ENCODE data around the gene NELL2.

The NELL2 gene

DNA sequence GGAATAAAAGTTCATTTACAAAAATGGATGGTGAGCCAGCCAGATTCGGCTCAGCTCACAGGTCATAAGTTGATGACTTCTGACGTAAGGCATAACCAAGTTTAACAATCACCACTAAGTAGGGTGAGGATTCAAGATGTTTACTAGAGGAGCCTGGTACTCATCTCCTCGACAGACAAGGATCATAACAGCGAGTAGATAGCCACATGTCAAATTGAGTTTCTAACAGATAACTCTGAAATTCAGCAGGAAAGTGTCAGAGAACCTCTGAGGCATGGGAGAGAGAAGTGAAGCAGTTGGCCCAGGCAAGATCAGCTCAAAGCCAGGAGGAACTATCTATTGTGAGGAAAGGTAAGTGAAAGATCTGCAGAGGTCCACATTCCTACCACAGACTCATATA, 208.7 kb downstream of the NELL2 start:
- Mint-ChIP-seq H3K27ac (no peak overlapping the region), H3K9me3 (peaks cover 25% of the 10 kb centered on the region), H3K4me3 (no peak overlapping the region), H3K27me3 (ENCODE audit: low read depth) (no peaks in the 10 kb centered on the region), H3K36me3 (ENCODE audit: low read depth) (peaks cover 1% of the 10 kb centered on the region), H3K4me1 (ENCODE audit: low read depth) (no peaks in the 10 kb centered on the region)

DNA sequence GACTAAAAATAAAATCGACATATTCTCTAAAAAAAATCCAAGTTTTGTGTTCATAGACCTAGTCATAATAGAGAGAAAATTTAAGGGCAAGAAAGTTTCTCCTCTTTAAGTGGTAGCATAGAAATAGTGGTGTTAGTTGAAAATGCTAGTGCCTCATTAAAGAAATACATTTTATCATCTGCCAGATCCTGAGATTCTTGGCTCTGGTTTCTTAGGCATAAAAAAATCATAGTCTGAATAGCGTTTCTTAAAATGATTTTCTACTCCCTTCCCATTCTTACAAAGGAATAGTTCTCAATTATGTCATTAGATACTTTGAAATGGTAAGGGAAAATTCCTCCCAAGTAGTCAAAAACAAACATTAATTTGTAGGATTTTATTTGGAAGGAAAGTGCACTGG, 212.8 kb downstream of the NELL2 start:
- Mint-ChIP-seq H3K4me3 (no peak overlapping the region), H3K36me3 (ENCODE audit: low read depth) (no peaks in the 10 kb centered on the region), H3K4me1 (ENCODE audit: low read depth) (no peaks in the 10 kb centered on the region), H3K27me3 (ENCODE audit: low read depth) (no peaks in the 10 kb centered on the region), H3K9me3 (peaks cover 3% of the 10 kb centered on the region), H3K27ac (no peak overlapping the region)

DNA sequence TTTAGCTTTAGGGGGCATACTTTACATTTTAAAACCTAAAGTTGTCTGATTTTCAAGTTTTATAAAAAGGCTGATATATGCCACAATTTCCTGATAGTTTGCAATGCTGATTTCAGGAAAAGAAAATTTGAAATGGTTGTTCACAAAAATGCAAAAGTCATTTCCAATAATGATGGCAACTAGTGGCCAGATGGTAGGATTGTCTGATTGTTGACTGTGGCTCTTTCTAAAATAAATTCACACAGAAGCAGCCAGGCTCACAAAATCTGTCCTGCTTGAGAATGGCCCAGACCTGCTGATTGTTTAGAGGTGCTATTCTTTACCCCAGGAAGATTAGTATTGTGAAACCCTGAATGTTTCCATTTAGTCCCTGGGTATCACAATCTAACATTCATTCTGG, 220.3 kb downstream of the NELL2 start:
- no peaks in the 10 kb centered on the region for H3K4me1 Mint-ChIP-seq (ENCODE audit: low read depth)
- H3K36me3 Mint-ChIP-seq (ENCODE audit: low read depth) = no peaks in the 10 kb centered on the region
- H3K27ac Mint-ChIP-seq = no peak overlapping the region
- no peak overlapping the region for H3K4me3 Mint-ChIP-seq
- H3K9me3 Mint-ChIP-seq = no peaks in the 10 kb centered on the region
- no peaks in the 10 kb centered on the region for H3K27me3 Mint-ChIP-seq (ENCODE audit: low read depth)

DNA sequence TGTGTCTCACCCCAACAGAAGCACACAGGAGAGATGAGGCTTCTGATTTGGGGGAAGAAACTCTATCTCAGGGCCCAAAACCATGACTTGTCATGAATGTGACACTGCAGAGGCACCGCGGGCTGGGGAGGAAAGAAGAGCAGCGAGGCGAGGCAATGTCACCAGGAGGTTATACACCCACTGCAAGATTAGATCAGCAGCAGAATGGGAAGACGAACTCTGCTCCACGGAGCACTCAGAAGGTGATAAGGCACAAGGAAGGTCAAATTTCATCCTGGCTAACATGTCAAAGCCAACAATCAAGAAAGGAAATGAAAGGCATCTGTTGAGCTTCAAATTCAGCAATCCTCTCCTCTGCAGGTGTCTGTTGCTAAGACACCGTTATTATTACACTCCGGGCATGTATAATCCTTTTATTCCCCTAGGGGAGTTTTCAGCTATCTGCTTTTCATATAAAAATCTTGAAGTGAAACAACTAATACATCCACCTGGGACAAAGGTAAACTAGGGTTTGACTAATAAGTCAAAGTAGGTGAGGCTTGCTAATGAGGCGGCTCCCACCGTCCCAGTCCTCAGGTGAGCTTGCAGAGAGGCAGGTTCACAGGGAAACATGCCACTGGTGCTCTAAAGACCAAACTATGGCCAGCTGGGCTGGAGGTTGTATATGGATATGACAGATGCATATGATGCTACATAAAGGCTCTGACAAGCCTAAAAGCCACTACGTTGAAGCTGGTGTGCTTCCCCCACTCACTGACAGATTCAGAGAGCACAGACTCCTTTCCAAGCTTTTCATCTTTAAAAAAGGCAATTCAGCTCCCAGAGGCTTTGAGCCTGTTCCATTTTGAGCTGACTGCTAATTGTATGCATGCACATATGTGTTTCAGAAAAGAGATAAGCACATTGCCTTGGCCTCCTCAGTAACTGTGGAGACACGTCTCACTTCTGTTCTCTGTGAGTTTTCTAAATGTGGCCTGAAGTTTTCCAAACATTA, 221.2 kb downstream of the NELL2 start:
- Mint-ChIP-seq H3K27ac (no peak overlapping the region), H3K4me1 (ENCODE audit: low read depth) (no peaks in the 10 kb centered on the region), H3K9me3 (no peaks in the 10 kb centered on the region), H3K36me3 (ENCODE audit: low read depth) (no peaks in the 10 kb centered on the region), H3K4me3 (no peak overlapping the region), H3K27me3 (ENCODE audit: low read depth) (no peaks in the 10 kb centered on the region)

DNA sequence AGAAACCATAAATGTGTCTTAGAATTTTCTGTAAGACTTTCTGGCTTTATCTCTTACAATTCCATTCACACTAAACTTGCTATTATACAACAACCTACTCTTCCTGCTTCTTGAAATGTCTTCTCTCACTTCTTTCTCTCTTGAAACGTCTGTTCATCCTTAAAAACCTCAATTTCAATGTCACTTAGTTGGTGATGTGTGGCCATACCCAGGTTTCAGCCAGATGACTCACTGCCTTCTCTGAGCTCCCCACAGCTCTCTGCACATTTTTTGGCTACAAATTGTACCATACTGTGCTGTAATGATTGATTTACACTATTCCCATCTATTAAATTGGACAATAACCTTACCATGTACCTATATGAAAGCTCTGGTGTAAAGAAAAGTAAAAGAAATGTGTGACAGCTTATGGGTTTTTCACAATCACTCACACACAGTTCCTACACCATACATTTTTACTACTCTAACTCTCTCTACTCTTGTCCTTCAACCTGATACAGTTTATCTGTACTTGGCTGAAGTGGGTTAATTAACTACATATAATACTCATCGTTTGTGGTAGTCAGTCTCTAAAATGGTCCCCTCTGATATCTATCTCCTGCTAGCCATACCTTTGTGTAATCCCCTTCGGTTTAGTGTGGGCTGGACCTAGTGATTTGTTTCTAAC, 222.1 kb downstream of the NELL2 start:
- H3K9me3 Mint-ChIP-seq = no peaks in the 10 kb centered on the region

DNA sequence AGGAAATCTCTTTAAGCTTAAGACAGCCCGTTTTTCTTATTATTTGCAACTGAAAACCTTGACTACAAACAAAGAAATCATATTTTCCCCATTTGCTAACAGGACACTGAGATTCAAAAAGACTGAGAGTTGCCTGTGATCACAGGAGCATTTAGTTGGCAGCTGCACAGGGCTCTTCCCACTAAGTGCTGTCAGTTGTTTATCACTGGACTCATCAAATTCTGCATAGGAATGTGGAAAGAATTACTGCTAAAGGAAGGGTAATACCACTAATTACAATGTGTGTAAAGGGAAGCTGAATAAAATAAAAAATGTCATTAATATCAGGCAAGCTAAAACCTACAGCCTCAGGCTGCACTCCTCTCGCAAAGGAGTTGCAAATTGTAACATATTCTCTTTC, 226.4 kb downstream of the NELL2 start:
- Mint-ChIP-seq H3K27ac (no peak overlapping the region), H3K27me3 (ENCODE audit: low read depth) (no peaks in the 10 kb centered on the region), H3K4me3 (no peak overlapping the region), H3K36me3 (ENCODE audit: low read depth) (no peaks in the 10 kb centered on the region), H3K4me1 (ENCODE audit: low read depth) (no peaks in the 10 kb centered on the region), H3K9me3 (no peaks in the 10 kb centered on the region)

More for the DNA sequence above, 222.1 kb downstream of the NELL2 start:
- no peaks in the 10 kb centered on the region for H3K36me3 Mint-ChIP-seq (ENCODE audit: low read depth)
- no peaks in the 10 kb centered on the region for H3K4me1 Mint-ChIP-seq (ENCODE audit: low read depth)
- no peak overlapping the region for H3K27ac Mint-ChIP-seq
- no peaks in the 10 kb centered on the region for H3K27me3 Mint-ChIP-seq (ENCODE audit: low read depth)
- no peak overlapping the region for H3K4me3 Mint-ChIP-seq

DNA sequence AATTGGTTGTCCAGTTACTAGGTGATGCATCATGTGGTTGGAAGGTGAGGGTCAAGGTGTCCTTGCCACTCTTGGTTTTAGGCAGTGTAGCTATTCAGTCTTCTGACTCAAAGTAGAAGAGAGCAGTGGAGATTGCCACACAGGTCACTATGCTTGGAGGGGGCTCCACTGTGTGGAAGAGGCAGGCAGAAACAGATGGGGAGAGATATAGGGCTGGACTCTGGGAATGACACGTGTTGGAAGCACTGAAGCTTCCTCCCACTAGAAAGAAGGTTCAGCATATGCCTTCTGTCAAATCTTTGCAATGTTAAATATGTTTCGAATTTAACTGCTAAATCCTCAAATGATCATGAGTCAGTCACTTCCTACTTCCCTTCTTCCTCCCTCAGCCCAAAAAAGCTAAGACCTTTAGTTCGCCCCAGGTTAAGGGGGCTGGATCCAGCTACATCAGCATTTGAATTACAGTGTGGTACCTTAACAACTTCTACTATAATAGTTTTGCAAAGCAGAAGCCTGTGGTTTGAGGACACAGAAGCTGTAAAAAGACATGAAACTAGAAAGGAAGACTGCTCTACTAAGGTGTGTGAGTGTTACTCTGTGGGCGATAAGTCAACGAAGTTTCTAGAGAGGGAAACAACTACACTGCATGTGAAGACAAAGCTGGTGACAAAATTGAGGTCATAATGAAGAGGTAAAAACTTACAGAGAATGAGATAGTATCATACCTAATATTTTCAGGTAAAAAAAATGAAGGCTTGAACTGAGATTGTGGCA, 228.0 kb downstream of the NELL2 start:
- H3K4me1 Mint-ChIP-seq (ENCODE audit: low read depth) = no peaks in the 10 kb centered on the region

DNA sequence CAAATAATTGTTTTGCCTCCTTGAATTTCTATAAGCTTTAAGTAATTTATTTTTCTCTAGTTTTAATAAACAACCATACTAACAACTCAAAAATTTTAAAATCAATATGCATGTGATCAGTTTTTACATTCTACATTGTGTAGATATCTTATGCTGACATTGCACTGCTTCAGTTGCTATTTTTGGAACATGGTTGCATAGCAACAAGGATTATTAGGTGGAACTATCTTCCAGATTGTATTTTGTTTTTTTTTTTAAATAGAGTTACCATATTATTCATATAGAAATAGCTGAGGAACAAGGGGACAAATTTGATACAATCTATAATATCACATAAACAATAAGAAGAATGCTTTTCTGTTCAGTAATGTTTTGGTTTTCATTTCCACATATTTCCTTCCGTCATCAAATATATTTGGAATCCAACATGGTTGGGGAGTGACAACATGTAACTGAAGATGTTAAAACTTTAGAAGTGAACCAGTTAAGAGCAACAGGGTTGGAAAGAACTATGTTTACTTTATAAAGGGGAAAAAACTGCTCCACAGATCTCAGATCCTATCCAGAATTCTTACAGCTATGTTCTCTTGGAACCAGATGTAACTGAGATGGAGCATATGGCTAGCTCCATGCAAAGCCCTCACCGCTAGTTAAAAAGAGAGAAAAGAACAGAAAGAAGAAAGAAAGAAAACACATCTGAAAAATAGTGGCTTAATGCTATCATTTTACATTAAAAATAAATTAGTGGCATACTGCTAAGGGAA, 235.5 kb downstream of the NELL2 start:
- Mint-ChIP-seq H3K27ac (no peak overlapping the region), H3K4me3 (no peak overlapping the region), H3K9me3 (no peaks in the 10 kb centered on the region), H3K36me3 (ENCODE audit: low read depth) (no peaks in the 10 kb centered on the region), H3K4me1 (ENCODE audit: low read depth) (no peaks in the 10 kb centered on the region), H3K27me3 (ENCODE audit: low read depth) (no peaks in the 10 kb centered on the region)

More for the DNA sequence above, 228.0 kb downstream of the NELL2 start:
- Mint-ChIP-seq H3K36me3 (ENCODE audit: low read depth) (no peaks in the 10 kb centered on the region), H3K27me3 (ENCODE audit: low read depth) (no peaks in the 10 kb centered on the region), H3K4me3 (no peak overlapping the region), H3K9me3 (no peaks in the 10 kb centered on the region), H3K27ac (no peak overlapping the region)

DNA sequence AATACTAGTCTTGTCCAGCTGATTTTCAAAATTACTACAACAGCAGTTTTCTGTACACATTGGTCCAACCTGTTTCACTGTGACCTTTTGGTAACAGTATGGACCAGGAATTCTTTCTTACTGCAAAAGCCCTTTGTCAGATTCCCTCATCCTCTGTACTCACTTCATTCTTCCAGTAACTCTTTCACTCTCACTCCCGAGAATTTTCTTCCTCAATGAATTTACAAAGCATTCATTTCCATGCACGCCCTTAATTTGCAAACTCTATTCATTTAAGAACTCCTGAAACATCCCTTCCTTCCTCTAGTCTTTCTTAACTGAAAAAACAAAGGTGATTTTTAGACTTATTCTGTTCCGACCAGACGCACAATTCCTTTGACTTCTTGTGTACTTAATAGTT, 238.2 kb downstream of the NELL2 start:
- Mint-ChIP-seq H3K27ac (no peak overlapping the region), H3K4me3 (no peak overlapping the region), H3K9me3 (no peaks in the 10 kb centered on the region), H3K36me3 (ENCODE audit: low read depth) (no peaks in the 10 kb centered on the region), H3K27me3 (ENCODE audit: low read depth) (no peaks in the 10 kb centered on the region), H3K4me1 (ENCODE audit: low read depth) (no peaks in the 10 kb centered on the region)

DNA sequence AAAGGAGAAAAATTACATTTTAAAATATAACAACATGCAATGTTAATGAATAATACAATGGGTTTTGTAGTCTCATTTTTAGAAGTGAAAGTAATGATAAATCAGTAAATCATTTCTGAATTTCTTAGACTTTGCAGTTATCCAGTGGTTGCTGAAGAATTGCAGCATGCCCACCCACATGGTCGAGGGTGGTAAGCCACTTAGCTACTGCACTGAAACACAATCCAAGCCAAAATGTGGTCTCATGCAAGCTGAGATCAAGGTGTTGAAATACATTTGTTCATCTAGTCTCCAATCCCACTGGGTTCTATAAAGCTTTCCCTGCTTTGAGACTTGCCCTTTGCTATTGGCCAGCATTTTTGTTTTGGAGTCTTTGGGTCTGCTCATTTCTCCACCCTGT, 247.9 kb downstream of the NELL2 start:
- Mint-ChIP-seq H3K4me3 (no peak overlapping the region), H3K4me1 (ENCODE audit: low read depth) (no peaks in the 10 kb centered on the region), H3K9me3 (no peaks in the 10 kb centered on the region), H3K36me3 (ENCODE audit: low read depth) (no peaks in the 10 kb centered on the region), H3K27me3 (ENCODE audit: low read depth) (no peaks in the 10 kb centered on the region), H3K27ac (no peak overlapping the region)

DNA sequence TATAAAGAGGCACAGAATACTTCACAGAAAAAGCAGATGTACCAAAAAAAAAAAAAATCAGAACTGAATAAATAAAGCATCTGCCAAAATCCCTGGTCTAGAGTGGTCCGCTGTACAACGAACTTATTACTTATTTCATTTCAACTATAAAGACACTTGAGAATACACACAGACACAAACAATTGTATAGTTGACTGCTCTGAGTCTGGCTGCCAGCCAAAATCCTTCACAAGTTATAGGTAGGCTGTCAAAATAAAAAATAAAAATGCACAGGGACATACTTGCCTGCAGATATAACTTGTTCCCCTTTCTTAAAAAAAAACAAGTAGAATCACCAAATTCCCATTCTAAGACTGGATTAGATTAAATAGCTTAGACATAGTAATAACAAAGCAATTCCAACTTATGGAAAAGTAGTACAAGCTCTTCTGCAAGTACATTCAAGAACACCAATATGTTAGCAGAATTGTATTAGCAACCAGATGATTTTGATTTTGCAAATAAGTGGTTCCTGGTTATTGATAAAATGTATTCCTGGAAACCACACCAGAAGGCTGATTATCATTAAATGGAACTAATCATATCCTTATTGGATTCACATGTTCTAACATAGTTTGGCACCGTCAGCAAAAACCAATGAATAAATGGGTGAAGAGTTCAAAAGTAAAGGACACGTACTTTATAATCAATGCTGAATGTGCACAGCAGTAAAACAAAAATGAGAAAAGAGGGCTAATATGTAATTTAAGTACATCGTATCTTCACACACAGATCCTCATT, 248.5 kb downstream of the NELL2 start:
- no peak overlapping the region for H3K27ac Mint-ChIP-seq
- H3K4me3 Mint-ChIP-seq = no peak overlapping the region
- no peaks in the 10 kb centered on the region for H3K9me3 Mint-ChIP-seq
- H3K4me1 Mint-ChIP-seq (ENCODE audit: low read depth) = no peaks in the 10 kb centered on the region
- H3K27me3 Mint-ChIP-seq (ENCODE audit: low read depth) = no peaks in the 10 kb centered on the region
- H3K36me3 Mint-ChIP-seq (ENCODE audit: low read depth) = no peaks in the 10 kb centered on the region

DNA sequence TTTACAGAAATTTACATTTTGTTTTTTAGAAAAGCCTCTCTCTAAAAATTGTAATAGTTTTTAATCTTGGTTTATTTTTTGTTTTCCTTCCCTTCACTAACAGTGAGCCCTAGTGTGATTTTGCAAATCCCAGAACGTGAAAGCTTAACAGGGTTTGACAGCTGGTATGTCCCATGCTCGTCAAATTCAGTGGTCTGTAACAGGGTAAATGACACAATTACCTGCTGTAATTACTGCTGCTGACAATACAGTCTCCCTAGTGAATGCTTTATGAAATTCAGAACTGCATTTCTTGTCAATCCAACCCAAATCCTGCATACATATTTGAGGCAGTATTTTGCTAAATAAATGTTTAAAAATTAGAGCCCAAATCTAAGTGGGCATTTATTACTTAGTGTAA, 249.2 kb downstream of the NELL2 start:
- no peaks in the 10 kb centered on the region for H3K9me3 Mint-ChIP-seq
- H3K27ac Mint-ChIP-seq = no peak overlapping the region
- H3K36me3 Mint-ChIP-seq (ENCODE audit: low read depth) = no peaks in the 10 kb centered on the region
- no peaks in the 10 kb centered on the region for H3K4me1 Mint-ChIP-seq (ENCODE audit: low read depth)
- H3K4me3 Mint-ChIP-seq = no peak overlapping the region
- no peaks in the 10 kb centered on the region for H3K27me3 Mint-ChIP-seq (ENCODE audit: low read depth)

DNA sequence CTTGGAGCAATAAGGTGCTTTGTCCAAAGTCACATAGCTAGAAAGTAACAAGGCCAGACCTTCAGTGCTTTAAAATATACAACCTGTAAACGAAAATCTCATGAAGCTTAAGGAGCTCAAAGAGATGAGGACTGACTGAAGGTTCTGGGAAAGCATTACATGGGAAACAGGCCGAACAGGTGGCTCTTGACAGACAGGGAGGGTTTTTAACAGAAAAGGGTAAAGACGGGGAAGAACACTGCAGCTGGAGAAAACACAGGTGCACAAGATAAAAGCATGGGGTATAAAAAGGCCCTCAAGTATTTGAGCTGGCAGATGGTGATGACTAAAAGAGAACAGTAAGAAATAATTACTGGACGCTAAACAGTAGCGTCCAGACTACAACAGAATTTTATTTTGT, 257.2 kb downstream of the NELL2 start:
- Mint-ChIP-seq H3K9me3 (no peaks in the 10 kb centered on the region), H3K4me1 (ENCODE audit: low read depth) (no peaks in the 10 kb centered on the region), H3K36me3 (ENCODE audit: low read depth) (no peaks in the 10 kb centered on the region), H3K27ac (no peak overlapping the region), H3K27me3 (ENCODE audit: low read depth) (no peaks in the 10 kb centered on the region), H3K4me3 (no peak overlapping the region)
